Esophagus (tissue), 2 donors: ENCODE measurements around the gene GNA14. TPM values are rescaled to one million over a fixed set of nuclear protein-coding genes. Genes with fewer than 3 reads are reported as not detected.
"Not testable (repeated sequence)": the region's sequence is repeated elsewhere in the genome, so short reads cannot be mapped to it uniquely, and the experiment has no call there.

Experiments used
- H3K27ac ChIP-seq, 2 donors: one replicate each; pipeline ENCODE4 v1.5.1; 2013; ENCODE audit warnings: low read depth in 2 of 2, mild to moderate bottlenecking in 2 of 2, inconsistent platforms in 1 of 2, low read length in 1 of 2, moderate library complexity in 1 of 2
- H3K27me3 ChIP-seq, 2 donors: one replicate each; pipeline ENCODE4 v1.6.1; 2013; ENCODE audit warnings: low read length in 2 of 2, control low read depth in 1 of 2, mild to moderate bottlenecking in 1 of 2; ENCODE audit not compliant: insufficient read depth in 2 of 2, control insufficient read depth in 1 of 2
- H3K36me3 ChIP-seq, 2 donors: one replicate each; pipeline ENCODE4 v1.6.1; 2013; ENCODE audit warnings: low read length in 1 of 2; ENCODE audit not compliant: control insufficient read depth in 2 of 2, insufficient read depth in 2 of 2
- H3K4me1 ChIP-seq, 2 donors: one replicate each; pipeline ENCODE4 v1.6.1; 2013; ENCODE audit warnings: low read length in 1 of 2; ENCODE audit not compliant: control insufficient read depth in 2 of 2, insufficient read depth in 2 of 2
- H3K4me3 ChIP-seq, 2 donors: one replicate each; pipeline ENCODE4 v1.5.1; 2013; ENCODE audit warnings: low read length in 2 of 2, mild to moderate bottlenecking in 2 of 2, low read depth in 1 of 2, moderate library complexity in 1 of 2
- H3K9me3 ChIP-seq, 2 donors: one replicate each; pipeline ENCODE4 v1.6.1; 2013; ENCODE audit warnings: mild to moderate bottlenecking in 2 of 2, low read depth in 1 of 2, low read length in 1 of 2, moderate library complexity in 1 of 2; ENCODE audit not compliant: control insufficient read depth in 2 of 2, insufficient read depth in 1 of 2
- WGBS, 2 donors: extraction: QIAGEN DNeasy Blood & Tissue Kit; methylation state at CpG; one replicate each; pipeline ENCODE4 v1.1.7; 2013; 5-methylcytosine and 5-hydroxymethylcytosine counted together
- polyA plus RNA-seq, 2 donors: library from polyadenylated mRNA; stranded (reverse); fragments of 200-250 nt; gene quantifications; one replicate each; pipeline ENCODE4 v1.2.3, GENCODE V29; 2013
- donor health status: healthy with polysubstance abuse.
- donor health status: Bipolar disorder and iron deficiency.

GNA14 gene
- polyA plus RNA-seq, 2 donors = 0.94 to 1.9 TPM

DNA sequence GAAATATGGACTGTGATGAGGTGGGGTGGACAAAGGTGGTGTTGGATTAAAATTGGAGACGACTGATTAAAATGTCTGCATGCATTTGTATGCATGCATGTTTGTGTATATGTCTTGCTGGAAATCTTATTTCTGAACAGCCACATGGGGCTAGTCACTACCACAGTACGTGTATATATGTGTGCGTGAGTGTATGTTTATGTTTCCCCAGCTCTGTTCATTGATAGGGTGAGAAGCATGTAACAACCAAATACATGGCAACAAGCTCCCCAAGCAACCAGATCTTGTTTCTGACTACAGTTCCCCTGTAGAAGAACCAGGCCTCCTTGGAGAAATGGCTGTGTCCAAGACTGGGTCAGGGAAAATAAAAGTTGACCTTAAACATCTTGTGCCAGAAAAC is 139.7 kb downstream of the GNA14 start:
- Histone ChIP-seq H3K27ac (no peak overlapping the region), H3K4me1 (no peaks in the 10 kb centered on the region), H3K9me3 (no peaks in the 10 kb centered on the region), H3K4me3 (no peak overlapping the region), H3K27me3 (no peaks in the 10 kb centered on the region), H3K36me3 (no peaks in the 10 kb centered on the region)
- 81 to 84% methylated on average over 3 of the region's 3 CpGs for WGBS, 2 donors

DNA sequence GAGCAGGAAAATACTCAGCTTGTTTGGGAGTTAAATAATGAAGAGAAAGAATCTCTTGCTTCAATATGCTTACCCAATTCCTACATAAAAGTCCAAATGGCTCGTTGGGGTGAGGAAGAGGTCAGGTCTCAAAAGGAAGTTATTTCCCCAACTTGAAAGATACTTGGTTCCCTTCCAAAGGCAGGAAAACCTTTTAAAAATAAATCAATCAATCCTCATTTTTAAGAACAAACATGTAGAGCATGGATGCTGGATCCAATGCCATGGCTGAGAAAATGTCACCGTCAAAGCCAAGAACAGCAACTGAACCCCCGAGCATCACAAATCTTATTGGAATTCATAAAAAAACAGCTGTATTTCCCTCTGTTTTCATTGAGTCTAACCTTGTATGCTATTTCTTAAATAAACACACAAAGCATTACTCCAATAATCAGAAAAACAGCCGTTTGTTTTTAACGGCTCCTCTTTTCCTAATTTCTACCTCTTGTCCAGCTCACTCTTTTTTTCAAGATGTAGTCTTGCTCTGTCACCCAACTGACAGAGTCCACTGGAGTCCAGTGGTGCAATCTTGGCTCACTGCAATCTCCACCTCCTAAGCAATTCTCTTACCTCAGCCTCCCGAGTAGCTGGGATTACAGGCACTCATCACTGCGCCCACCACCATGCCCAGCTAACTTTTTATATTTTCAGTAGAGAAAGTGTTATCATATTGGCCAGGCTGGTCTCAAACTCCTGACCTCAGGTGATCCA is 140.7 kb downstream of the GNA14 start:
- H3K27me3 ChIP-seq = no peaks in the 10 kb centered on the region
- H3K4me3 ChIP-seq = no peak overlapping the region
- peak overlapping the region in 1 of 2 donors; percentile 7 for H3K27ac ChIP-seq
- 54 to 59% methylated on average over 7 of the region's 7 CpGs for WGBS, 2 donors
- no peaks in the 10 kb centered on the region for H3K4me1 ChIP-seq
- H3K36me3 ChIP-seq = no peaks in the 10 kb centered on the region
- no peaks in the 10 kb centered on the region for H3K9me3 ChIP-seq

DNA sequence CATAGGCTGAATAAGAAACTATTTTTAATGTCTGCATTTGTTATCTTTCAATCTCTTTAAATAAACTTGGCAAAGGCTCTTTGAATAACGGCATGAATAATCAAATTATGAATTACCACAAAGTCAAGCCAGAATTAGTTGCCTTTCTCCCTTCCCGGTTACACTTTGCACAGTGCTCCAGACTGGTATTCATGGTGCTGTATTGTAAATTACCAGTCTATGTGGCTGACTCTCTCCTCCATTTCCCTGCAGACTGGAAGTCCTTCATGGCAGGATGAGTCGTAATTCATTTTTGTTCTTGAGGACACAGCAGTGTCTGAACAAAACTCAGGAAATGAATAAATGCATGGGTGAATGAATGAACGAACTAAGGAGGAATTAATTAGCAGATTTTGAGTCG is 142.9 kb downstream of the GNA14 start:
- no peak overlapping the region for H3K27ac ChIP-seq
- WGBS, 2 donors = 70 to 72% methylated on average over 5 of the region's 5 CpGs
- no peaks in the 10 kb centered on the region for H3K4me1 ChIP-seq
- no peaks in the 10 kb centered on the region for H3K9me3 ChIP-seq
- no peak overlapping the region for H3K4me3 ChIP-seq
- H3K36me3 ChIP-seq = no peaks in the 10 kb centered on the region
- no peaks in the 10 kb centered on the region for H3K27me3 ChIP-seq

DNA sequence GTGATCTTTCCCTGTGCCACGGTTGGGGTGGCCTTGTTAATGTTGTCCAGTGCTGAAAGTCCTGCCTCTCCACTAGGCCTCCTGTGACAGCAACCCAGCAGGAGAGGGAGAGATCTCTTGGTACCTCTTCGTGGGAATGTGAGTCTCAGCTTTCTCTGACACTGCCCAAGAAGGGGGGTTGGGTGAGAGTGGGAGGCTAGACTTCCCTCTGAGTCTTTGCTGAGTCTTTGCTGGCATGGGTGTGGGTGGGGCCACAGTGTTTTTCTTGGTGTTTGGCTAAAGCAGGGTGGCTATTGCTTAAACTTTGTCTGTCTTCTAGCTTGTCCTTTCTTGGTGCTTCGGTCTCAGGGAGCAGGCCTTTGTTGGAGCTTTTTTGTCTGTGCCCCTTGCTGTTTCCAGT is 145.6 kb downstream of the GNA14 start:
- Histone ChIP-seq H3K27ac (no peak overlapping the region), H3K27me3 (no peaks in the 10 kb centered on the region), H3K9me3 (no peaks in the 10 kb centered on the region), H3K4me3 (no peak overlapping the region), H3K36me3 (no peaks in the 10 kb centered on the region), H3K4me1 (peaks cover 0 to 3% of the 10 kb centered on the region in 2 donors)
- 73 to 87% methylated on average over 3 of the region's 3 CpGs for WGBS, 2 donors

DNA sequence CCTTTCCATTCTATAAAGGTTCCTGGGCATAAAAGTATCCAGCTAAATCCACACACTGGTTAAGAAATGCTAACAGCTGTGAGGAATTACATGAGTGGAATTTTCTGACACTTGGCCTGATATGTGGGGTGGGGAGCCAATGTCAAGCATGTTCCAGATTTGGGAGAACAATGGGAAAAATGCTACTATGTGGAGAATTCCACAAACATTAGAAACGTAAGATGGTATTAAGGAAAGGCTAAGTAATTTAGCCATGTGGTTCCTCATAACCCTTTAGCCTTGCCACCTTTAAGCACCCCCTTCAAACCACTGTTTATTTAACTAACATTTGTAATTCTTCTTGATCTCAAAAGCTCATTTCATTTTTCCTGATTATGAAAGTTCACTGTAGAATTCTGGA is 149.2 kb downstream of the GNA14 start:
- Histone ChIP-seq H3K9me3 (no peaks in the 10 kb centered on the region), H3K36me3 (no peaks in the 10 kb centered on the region), H3K27ac (no peak overlapping the region), H3K4me1 (peaks cover 0 to 3% of the 10 kb centered on the region in 2 donors), H3K4me3 (no peak overlapping the region), H3K27me3 (no peaks in the 10 kb centered on the region)
- 44 to 54% methylated on average over 1 of the region's 1 CpG for WGBS, 2 donors

DNA sequence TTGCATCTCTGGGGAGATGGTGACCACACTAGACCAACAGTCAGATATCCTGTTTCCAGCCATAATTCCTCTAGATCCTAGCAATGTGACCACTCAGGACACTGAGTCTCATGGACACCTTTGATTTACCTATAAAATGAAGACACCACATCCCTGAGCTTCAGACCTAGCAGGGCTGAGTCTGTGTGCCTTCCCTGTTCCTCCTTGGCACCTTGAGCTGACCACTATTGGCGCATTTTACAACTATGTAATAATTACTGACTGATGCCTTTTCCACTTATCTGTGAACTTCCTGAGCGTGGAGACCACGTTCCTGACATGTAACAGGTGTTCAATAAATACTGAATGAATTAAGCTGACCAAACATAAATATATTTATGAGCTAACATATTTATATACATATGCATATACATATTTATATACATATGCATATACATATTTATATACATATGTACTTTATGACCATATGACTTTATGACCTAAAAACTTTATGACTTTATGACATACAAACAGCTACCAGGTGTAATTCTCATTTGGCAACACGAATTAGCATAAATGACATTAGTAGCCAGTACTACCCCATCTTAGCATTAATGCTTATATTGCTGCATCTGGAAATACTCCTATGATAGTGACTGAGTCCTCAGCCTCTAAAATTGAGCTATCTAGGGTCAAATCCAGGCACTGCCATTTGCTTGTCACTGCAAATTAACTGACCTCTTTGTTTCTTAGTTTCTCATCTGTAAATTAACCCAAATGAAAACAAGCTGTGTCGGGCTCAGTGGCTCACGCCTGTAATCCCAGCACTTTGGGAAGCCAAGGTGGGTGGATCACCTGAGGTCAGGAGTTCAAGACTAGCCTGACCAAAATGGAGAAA is 150.6 kb downstream of the GNA14 start:
- peaks cover 0 to 3% of the 10 kb centered on the region in 2 donors for H3K4me1 ChIP-seq
- no peaks in the 10 kb centered on the region for H3K9me3 ChIP-seq
- H3K27me3 ChIP-seq = no peaks in the 10 kb centered on the region
- no peak overlapping the region for H3K4me3 ChIP-seq
- H3K27ac ChIP-seq = no peak overlapping the region
- WGBS, 2 donors = 87 to 88% methylated on average over 6 of the region's 6 CpGs
- no peaks in the 10 kb centered on the region for H3K36me3 ChIP-seq

DNA sequence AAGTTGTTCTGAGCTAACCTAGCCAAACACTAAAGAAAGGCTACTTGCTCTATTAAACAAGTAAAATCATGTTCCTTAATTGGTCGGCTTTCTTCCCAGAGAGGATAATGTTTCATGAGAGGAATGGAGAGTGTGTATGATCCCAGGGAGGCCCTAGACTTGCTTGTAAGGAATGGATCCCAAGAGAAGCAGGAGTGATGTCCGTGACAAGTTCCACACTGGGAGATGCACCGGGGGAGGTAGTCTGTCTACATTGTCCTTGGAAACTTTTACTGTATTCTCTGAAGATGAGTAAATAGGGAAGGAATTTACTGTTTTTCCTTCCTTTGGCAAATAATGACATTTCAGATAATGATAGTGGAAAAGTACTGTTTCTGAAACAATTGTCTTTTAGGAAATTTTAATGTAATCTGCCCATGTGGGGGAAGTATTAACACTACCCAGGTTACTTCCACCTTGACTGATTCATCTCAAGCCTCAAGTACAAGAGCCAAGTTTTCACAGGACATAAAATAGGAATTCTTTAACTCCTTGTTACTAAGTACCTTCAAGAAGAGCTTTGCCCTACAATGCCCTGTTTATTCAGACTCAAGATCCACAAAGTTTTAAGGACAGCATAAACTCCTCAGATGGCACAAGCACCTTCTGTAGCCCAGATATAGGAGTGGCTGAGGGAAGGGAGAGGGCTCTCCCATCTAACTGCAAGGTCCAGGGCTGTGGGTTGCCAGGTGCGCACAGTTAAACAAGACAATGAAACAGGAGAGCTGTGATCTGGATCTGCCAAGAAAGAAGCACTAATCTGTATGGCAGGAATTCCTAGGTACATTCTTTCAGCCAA is 152.1 kb downstream of the GNA14 start:
- WGBS, 2 donors = 30 to 43% methylated on average over 4 of the region's 4 CpGs
- no peaks in the 10 kb centered on the region for H3K36me3 ChIP-seq
- H3K27me3 ChIP-seq = no peaks in the 10 kb centered on the region
- no peaks in the 10 kb centered on the region for H3K9me3 ChIP-seq
- peaks cover 0 to 3% of the 10 kb centered on the region in 2 donors for H3K4me1 ChIP-seq
- H3K27ac ChIP-seq = peak overlapping the region in 1 of 2 donors; percentile 33
- no peak overlapping the region for H3K4me3 ChIP-seq

DNA sequence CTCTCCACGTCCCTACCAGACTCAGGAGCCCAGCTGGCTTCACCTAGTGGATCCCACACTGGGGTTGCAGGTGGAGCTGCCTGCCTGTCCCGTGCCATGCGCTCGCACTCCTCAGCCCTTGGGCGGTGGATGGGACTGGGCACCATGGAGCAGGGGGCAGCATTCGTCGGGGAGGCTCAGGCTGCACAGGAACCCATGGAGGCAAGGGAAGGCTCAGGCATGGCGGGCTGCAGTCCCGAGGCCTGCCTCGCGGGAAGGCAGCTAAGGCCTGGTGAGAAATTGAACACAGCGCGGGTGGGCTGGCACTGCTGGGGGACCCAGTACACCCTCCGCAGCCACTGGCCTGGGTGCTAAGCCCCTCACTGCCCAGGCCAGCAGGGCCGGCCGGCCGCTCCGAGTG is 157.8 kb downstream of the GNA14 start:
- WGBS, 2 donors = 96 to 97% methylated on average over 14 to 18 of the region's 18 CpGs
- not testable (repeated sequence) for H3K4me1 ChIP-seq, H3K27ac ChIP-seq, H3K9me3 ChIP-seq, H3K36me3 ChIP-seq, H3K27me3 ChIP-seq, H3K4me3 ChIP-seq

DNA sequence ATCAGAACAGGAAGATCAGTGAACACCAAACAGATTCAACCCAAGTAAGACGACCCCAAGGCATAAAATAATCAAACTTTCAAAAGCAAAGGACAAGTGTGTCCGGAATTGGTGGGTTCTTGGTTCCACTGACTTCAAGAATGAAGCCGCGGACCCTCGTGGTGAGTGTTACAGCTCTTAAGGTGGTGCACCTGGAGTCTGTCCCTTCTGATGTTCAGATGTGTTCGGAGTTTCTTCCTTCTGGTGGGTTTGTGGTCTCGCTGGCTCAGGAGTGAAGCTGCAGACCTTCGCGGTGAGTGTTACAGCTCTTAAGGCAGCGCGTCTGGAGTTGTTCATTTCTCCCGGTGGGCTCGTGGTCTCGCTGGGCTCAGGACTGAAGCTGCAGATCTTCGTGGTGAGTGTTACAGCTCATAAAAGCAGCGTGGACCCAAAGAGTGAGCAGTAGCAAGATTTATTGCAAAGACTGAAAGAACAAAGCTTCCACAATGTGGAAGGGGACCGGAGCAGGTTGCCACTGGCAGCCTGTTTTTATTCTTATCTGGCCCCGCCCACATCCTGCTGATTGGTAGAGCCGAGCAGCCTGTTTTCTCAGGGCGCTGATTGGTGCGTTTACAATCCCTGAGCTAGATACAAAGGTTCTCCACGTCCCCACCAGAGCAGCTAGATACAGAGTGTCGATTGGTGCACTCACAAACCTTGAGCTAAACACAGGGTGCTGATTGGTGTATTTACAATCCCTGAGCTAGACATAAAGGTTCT is 158.5 kb downstream of the GNA14 start:
- 82 to 84% methylated on average over 21 to 23 of the region's 23 CpGs for WGBS, 2 donors
- not testable (repeated sequence) for H3K36me3 ChIP-seq, H3K27ac ChIP-seq, H3K4me1 ChIP-seq, H3K9me3 ChIP-seq, H3K4me3 ChIP-seq, H3K27me3 ChIP-seq
